ENCODE results near the gene IGFL2.
"Not testable (repeated sequence)": the region's sequence is repeated elsewhere in the genome, so short reads cannot be mapped to it uniquely, and the experiment has no call there.

Gene IGFL2

GRCh38 chr19:46191972-46192371 lies 43.9 kb downstream of the IGFL2 start:
- DNase-seq = no peak

- not testable (repeated sequence) for DNase-seq
Observed at GRCh38 chr19:46192626-46192991, 44.6 kb downstream of the IGFL2 start.

- peak; percentile 36 for DNase-seq
Observed at GRCh38 chr19:46192992-46193650, 45.1 kb downstream of the IGFL2 start.

- DNase-seq = no peak
Observed at GRCh38 chr19:46193678-46194077, 45.6 kb downstream of the IGFL2 start.

GRCh38 chr19:46195104-46195503 lies 47.1 kb downstream of the IGFL2 start:
- no peak for DNase-seq

GRCh38 chr19:46195919-46196318 lies 47.9 kb downstream of the IGFL2 start:
- not testable (repeated sequence) for DNase-seq

GRCh38 chr19:46196410-46197124 lies 48.5 kb downstream of the IGFL2 start:
- DNase-seq = no peak

GRCh38 chr19:46197314-46198070 lies 49.5 kb downstream of the IGFL2 start:
- no peak for DNase-seq

- no peak for DNase-seq
Observed at GRCh38 chr19:46198756-46199155, 50.7 kb downstream of the IGFL2 start.

GRCh38 chr19:46201454-46202310 lies 53.6 kb downstream of the IGFL2 start:
- DNase-seq = no peak

- no peak for DNase-seq
Observed at GRCh38 chr19:46202426-46202825, 54.4 kb downstream of the IGFL2 start.

- DNase-seq = no peak
Observed at GRCh38 chr19:46202872-46203860, 55.1 kb downstream of the IGFL2 start.

GRCh38 chr19:46204008-46204407 lies 56.0 kb downstream of the IGFL2 start:
- DNase-seq = no peak

- DNase-seq = no peak
Observed at GRCh38 chr19:46205183-46205984, 57.3 kb downstream of the IGFL2 start.

- no peak for DNase-seq
Observed at GRCh38 chr19:46206176-46206575, 58.1 kb downstream of the IGFL2 start.

GRCh38 chr19:46206682-46207081 lies 58.6 kb downstream of the IGFL2 start:
- DNase-seq = no peak

- not testable (repeated sequence) for DNase-seq
Observed at GRCh38 chr19:46207858-46208257, 59.8 kb downstream of the IGFL2 start.

- DNase-seq = no peak
Observed at GRCh38 chr19:46209051-46209450, 61.0 kb downstream of the IGFL2 start.

- no peak for DNase-seq
Observed at GRCh38 chr19:46209472-46209871, 61.4 kb downstream of the IGFL2 start.

GRCh38 chr19:46210669-46211068 lies 62.6 kb downstream of the IGFL2 start:
- no peak for DNase-seq

Measured in activated CD4-positive, alpha-beta T cell treated with anti-CD3 and anti-CD28 coated beads for 48 hours (primary cell).